GM13976 (cell line): Measurements from ENCODE around the gene SGMS2.

Experiments used
- DNase-seq: peaks from one replicate; pipeline ENCODE4 v3.0.0; 2012; ENCODE audit warnings: low spot score
- CTCF ChIP-seq: IDR thresholded peaks from 2 replicates; pipeline ENCODE4 v1.5.1; 2012; ENCODE audit warnings: borderline replicate concordance, mild to moderate bottlenecking; ENCODE audit not compliant: insufficient read depth; ENCODE audit errors: extremely low read depth, missing control alignments, control extremely low read depth
- in situ Hi-C: fragments of 300-500 bp; cut with MboI; formaldehyde crosslinking; loops from one replicate; pipeline ENCODE4 v1.12.0; 2022; ENCODE audit warnings: low sequenced_read_pairs, mixed read lengths, inconsistent platforms; ENCODE audit not compliant: unreplicated experiment

The SGMS2 gene

DNA sequence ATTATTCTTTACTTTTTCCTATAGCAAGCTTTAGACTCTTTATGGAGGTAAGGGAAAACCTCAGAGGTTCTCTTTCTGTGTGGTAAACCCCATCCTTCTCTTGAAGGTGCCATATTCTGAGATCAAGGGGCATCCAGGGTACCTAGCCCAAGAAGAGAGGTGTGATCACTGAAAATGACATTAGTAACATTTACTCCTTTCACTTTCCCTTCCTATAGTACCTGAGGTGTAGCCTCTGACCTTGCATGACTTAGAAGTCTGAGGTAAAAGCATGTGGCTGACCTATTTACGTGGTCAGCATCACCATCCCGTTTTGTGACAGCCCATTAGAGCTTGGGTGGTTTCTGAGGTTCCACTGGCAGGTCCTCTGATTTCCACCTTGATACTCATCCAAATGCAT lies 25.7 kb downstream of the SGMS2 start:
- TF ChIP-seq CTCF: no peak
- in situ Hi-C loops: no loop called here
- DNase-seq: no peak

- no peak for DNase-seq
Measured at GRCh38 chr4:107853444-107854355, 29.0 kb downstream of the SGMS2 start.

DNA sequence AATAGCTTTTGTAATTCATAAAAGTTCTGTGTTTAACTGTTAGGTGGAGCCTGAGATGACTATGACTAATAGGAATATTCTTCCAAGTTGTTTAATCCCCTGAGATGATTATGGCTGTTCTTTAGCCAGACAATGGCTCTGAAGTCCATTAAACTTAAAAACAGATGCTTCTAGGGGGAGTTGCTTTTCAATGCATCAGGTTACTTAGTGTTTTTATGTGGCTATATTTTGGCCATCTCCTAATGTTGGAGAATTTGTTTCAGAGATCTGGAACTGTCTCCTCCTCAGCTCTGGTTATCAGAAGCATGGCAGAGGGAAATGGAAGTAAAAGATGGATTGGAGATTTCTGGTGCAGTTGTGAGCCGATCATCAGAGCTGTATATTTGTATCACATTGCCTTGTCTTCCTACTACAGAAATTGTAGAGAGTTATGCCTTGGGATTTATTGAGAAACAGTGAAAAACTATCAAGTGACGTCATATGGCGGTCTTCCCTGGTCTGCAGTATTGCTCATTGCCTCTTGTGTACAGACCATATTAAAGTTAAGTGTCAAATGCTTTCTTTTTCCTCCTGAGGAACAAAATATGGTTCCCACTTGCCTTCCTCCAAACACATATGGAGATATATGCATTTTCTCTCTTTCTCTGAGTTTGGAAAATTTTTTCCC lies 29.8 kb downstream of the SGMS2 start:
- no peak for TF ChIP-seq CTCF
- no peak for DNase-seq
- in situ Hi-C loops: no loop called here

More at GRCh38 chr4:107853444-107854355, 29.0 kb downstream of the SGMS2 start:
- in situ Hi-C loops: no loop called here
- no peak for TF ChIP-seq CTCF

DNA sequence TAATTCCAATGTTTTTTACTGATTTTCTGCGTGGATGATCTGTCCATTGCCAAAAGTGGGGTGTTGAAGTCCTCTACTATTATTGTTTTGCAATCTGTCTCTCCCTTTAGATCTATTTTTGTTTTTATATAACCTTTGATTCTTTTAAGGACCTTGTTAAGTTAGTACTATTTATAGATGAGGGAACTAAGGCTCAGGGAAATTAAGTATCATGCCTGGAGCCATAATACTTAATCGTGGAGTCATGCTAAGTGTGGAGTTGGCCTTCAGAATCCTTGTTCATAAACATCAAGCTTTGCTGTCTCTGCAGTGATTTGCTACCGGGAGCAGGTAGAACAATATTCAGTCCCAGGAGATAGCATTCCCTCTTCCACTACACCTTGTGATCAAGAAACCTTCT lies 31.0 kb downstream of the SGMS2 start:
- in situ Hi-C loops: no loop called here
- DNase-seq: no peak
- no peak for TF ChIP-seq CTCF

DNA sequence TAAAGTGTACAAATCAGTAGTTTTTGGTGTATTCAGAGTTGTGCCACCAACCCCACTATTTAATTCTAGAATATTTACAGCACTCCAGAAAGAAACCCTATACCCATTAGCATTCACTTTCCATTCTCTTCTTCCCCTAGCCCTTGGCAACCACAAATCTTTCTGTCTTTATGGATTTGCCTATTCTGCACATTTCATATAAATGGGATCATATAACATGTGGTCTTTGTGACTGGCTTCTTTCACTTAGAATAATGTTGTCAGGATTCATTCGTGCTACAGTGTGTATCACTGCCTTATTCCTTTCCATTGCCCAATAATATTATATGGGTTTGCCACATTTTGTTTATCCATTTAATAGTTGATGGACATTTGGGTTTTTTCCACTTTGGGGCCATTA lies 32.2 kb downstream of the SGMS2 start:
- in situ Hi-C loops: no loop called here
- TF ChIP-seq CTCF: no peak
- no peak for DNase-seq

- no peak for DNase-seq
- TF ChIP-seq CTCF: no peak
- in situ Hi-C loops: no loop called here
Measured at GRCh38 chr4:107857741-107858140, 33.0 kb downstream of the SGMS2 start.
